HG02678 (cell line): ENCODE results near the gene RPH3AL.
"Not testable (repeated sequence)": the region's sequence is repeated elsewhere in the genome, so short reads cannot be mapped to it uniquely, and the experiment has no call there.

Experiments used
- ATAC-seq: cut with Tn5 transposase; IDR thresholded peaks from one replicate; pipeline ENCODE4 v1.9.1; 2021; ENCODE audit warnings: mild to moderate bottlenecking, moderate library complexity; ENCODE audit not compliant: unreplicated experiment

RPH3AL gene

DNA sequence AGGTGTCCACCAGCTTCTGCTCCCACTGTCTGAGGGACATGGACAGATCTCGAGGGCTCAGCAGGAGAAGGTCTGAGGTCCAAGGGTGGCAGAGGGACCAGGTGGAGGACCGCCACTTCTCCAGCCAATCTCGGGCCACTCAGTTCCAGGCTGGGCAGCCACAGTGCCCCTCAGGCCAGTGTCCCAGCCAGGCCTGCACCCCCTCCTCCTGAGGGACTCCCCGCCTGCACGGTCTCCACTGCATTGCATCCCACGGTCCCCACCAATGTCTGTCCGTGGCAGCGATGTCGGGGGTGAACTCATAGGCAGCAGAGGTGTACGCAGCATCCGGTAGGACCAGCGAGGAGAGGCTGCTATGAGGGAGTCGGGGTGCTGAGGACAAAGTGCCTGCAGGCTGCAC, 107.0 kb downstream of the RPH3AL start:
- ATAC-seq = no peak

GRCh38 chr17:245020-245419, 107.6 kb downstream of the RPH3AL start:
- no peak for ATAC-seq

DNA sequence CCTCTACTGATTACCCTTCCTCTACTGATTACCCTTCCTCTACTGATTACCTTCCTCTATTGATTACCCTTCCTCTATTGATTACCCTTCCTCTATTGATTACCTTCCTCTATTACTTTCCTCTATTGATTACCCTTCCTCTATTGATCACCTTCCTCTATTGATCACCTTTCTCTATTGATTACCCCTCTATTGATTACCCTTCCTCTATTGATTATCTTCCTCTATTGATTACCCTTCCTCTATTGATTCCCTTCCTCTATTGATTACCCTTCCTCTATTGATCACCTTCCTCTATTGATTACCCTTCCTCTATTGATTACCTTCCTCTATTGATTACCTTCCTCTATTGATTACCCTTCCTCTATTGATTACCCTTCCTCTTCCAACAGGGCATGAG, 108.7 kb downstream of the RPH3AL start:
- ATAC-seq = not testable (repeated sequence)

- ATAC-seq = no peak
These were observed 113.7 kb downstream of the RPH3AL start for GRCh38 chr17:238964-239259.

- no peak for ATAC-seq
These were observed 114.3 kb downstream of the RPH3AL start for GRCh38 chr17:238071-238963.

DNA sequence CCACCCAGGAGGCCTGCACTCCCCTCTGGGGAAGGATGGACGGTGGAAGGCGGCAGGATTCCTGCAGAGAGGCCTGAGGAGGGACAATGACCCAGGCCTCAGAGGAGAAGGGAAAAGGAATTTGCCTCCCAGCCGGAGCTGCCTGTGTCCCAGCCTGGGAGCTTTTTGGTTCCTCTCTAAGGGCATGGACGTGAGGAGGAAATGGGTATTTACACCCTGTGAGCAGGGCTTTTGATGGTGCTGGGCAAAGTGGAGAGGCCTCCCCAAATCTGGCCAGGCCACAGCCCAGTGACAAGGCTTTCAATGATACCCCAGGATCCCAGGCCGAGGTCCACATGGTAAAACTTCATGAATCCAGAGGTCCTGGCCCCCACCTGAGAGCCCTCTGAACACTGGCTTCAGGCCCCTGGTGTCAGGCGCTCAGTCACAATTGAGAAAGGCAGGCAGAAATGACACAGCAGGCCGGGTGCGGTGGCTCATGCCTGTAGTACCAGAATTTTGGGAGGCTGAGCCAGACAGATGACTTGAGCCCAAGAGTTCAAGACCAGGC, 115.1 kb downstream of the RPH3AL start:
- ATAC-seq = no peak

DNA sequence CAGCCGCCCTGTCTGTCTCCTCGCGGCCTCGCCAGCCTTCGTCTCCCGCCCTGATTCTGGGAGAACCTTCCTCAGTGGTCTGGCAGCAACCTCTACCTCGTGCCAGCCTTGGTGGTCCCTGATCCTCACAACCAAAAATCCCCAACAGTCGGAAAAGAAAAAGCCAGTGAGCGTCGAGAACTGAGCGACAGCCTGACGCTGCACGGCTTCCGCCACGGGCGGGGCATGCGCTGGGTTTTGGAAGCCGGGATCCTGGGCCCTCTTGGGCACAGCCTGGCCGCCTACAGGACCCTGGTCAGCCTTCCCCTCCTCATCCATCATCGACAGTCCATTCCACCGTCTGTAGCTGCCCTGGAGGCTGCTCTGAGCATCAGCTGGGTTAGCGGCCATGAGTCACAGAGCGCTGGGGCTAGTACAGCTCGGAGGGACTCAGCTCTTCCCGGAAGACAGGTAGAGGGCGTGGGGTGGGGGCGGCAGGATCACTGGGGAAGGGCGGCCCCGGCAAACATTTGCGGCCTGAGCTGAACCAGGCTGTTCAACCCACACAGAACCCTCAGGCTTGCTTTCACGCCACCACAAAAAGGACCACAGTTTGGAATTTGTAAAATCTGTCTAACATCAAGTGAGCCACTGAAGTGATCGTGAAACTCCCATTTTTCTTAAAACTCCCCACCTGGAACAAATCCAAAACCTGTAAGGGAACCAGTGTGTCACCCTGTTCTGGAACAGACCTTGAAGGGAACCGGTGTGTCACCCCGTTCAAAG, 115.8 kb downstream of the RPH3AL start:
- ATAC-seq = no peak

DNA sequence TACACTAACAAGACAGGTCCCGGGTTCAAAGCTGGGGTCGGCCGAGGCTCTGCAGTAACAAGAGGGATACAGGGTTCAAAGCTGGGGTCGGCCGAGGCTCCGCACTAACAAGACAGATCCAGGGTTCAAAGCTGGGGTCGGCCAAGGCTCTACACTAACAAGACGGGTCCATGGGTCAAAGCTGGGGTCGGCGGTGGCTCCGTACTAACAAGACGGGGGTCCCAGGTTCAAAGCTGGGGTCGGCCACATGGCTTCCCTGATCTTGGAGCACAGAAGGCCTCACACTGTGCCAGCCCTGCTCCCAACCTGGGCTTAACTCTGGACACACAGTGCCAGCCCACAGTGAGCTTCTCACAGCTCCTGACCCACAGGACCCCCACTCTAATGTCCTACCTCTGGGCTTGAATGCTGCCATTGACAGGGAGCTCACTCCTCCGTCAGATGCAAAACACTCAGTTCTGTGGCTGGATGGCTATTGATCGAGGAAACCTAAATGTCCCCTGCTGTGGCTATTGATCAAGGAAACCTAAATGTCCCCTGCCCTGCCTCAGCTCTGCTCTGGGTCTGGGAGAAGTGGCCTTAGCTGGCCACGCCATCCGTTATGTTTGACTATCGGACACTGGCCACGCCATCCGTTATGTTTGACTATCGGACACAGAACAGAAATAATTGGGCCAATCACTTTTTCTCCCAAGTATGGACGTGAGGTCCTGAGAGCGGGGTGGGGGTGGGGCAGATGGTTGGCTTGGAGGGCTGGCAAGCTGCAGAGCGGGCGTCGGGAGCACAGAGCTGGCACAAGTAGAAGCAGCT, 116.6 kb downstream of the RPH3AL start:
- ATAC-seq = no peak

- not testable (repeated sequence) for ATAC-seq
These were observed 117.4 kb downstream of the RPH3AL start for GRCh38 chr17:234994-235830.

GRCh38 chr17:234163-234993, 118.2 kb downstream of the RPH3AL start:
- ATAC-seq = not testable (repeated sequence)

- ATAC-seq = no peak
These were observed 119.1 kb downstream of the RPH3AL start for GRCh38 chr17:233473-233941.

GRCh38 chr17:231966-232807, 120.4 kb downstream of the RPH3AL start:
- ATAC-seq = no peak

- ATAC-seq = no peak
These were observed 121.2 kb downstream of the RPH3AL start for GRCh38 chr17:231191-231965.

- ATAC-seq = no peak
These were observed 122.2 kb downstream of the RPH3AL start for GRCh38 chr17:230395-230770.

GRCh38 chr17:229709-230394, 122.8 kb downstream of the RPH3AL start:
- ATAC-seq = no peak

- no peak for ATAC-seq
These were observed 123.5 kb downstream of the RPH3AL start for GRCh38 chr17:228951-229708.
